ENCODE measurements around the gene C22orf31.

Gene C22orf31

GRCh38 chr22:29078036-29078868, 16.6 kb upstream of the C22orf31 start:
- TF ChIP-seq, protein P1, sequence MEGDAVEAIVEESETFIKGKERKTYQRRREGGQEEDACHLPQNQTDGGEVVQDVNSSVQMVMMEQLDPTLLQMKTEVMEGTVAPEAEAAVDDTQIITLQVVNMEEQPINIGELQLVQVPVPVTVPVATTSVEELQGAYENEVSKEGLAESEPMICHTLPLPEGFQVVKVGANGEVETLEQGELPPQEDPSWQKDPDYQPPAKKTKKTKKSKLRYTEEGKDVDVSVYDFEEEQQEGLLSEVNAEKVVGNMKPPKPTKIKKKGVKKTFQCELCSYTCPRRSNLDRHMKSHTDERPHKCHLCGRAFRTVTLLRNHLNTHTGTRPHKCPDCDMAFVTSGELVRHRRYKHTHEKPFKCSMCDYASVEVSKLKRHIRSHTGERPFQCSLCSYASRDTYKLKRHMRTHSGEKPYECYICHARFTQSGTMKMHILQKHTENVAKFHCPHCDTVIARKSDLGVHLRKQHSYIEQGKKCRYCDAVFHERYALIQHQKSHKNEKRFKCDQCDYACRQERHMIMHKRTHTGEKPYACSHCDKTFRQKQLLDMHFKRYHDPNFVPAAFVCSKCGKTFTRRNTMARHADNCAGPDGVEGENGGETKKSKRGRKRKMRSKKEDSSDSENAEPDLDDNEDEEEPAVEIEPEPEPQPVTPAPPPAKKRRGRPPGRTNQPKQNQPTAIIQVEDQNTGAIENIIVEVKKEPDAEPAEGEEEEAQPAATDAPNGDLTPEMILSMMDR (IDR thresholded peaks at IDR 0.05; ENCODE audit: low read depth, low read length, missing control alignments): peak; percentile 9
- DNase-seq (ENCODE audit: extremely low read depth, low read depth): no peak
- no peak overlapping the region for H3K4me3 ChIP-seq (replicated peaks; ENCODE audit: low read depth, low read length)

DNA sequence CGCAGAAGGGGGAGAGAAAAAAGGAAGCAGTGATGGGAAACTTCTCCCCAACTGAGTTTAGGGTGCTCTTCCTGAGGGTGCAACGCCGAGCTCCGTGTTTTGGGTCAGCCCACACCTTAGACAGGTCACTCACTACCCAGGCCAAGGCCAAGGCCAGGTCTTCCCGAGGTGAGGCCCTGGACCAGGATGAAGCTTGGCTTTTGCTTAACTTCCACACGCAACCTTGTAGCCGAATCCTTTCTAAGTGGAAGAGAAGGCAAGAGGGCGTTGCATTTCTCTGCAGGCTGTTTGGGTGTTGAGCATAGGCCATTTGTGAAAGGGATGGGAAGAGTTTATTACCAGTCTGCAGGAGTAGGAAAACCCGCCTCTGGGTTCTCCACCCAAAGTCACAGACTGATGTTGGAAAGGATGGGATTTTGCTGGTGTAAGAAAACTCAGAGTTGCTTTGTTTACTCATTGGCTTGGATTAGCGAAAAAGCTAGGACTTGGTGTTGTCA, 12.7 kb upstream of the C22orf31 start:
- DNase-seq (ENCODE audit: extremely low read depth, low read depth): no peak
- TF ChIP-seq, protein P1 (IDR thresholded peaks at IDR 0.05; ENCODE audit: low read depth, low read length, missing control alignments): no peak
- H3K4me3 ChIP-seq (replicated peaks; ENCODE audit: low read depth, low read length): peak overlapping the region; percentile 58

DNA sequence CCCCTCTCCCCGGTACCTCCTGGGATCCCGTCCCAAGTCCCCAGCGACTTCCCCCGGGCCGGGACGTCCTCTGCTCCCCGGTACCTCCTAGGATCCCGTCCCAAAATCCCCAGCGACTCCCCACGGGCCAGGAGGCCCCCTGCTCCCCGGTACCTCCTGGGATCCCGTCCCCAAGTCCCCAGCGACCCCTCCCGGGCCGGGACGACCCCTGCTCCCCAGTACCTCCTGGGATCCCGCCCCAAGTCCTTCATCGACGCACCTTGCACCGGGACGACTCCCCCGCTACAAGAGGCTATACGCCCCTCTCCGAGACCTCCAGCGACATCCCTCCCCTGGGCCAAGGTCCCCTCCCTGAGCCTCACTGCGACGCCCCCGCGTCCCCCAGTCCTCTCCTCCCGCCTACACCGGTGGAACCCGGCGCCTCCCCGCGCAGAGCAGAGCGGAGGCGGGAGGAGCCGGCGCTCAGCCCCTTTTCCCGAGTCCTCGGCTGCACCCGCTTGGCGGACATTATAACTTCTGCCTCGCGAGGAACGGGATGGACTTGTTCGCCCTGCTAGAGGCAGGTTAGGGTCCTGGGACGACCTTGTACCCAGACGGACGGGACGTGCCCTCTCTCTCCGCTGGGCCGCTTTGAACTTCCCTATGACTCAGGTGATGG, 12.1 kb upstream of the C22orf31 start:
- DNase-seq (ENCODE audit: extremely low read depth, low read depth): no peak
- TF ChIP-seq, protein P1 (IDR thresholded peaks at IDR 0.05; ENCODE audit: low read depth, low read length, missing control alignments): no peak

GRCh38 chr22:29072979-29073617, 11.5 kb upstream of the C22orf31 start, which contains the start of gene KREMEN1:
TSS of gene KREMEN1 (plus strand) at chr22:29073035. CDS start at chr22:29073131, 96 bp downstream.
- TF ChIP-seq, protein P1 (IDR thresholded peaks at IDR 0.05; ENCODE audit: low read depth, low read length, missing control alignments): no peak
- no peak for DNase-seq (ENCODE audit: extremely low read depth, low read depth)
- peak within 1 kb of the TSS; percentile 58 for H3K4me3 ChIP-seq (replicated peaks; ENCODE audit: low read depth, low read length)

More for the DNA sequence above, 12.1 kb upstream of the C22orf31 start:
- peak overlapping the region; percentile 58 for H3K4me3 ChIP-seq (replicated peaks; ENCODE audit: low read depth, low read length)

DNA sequence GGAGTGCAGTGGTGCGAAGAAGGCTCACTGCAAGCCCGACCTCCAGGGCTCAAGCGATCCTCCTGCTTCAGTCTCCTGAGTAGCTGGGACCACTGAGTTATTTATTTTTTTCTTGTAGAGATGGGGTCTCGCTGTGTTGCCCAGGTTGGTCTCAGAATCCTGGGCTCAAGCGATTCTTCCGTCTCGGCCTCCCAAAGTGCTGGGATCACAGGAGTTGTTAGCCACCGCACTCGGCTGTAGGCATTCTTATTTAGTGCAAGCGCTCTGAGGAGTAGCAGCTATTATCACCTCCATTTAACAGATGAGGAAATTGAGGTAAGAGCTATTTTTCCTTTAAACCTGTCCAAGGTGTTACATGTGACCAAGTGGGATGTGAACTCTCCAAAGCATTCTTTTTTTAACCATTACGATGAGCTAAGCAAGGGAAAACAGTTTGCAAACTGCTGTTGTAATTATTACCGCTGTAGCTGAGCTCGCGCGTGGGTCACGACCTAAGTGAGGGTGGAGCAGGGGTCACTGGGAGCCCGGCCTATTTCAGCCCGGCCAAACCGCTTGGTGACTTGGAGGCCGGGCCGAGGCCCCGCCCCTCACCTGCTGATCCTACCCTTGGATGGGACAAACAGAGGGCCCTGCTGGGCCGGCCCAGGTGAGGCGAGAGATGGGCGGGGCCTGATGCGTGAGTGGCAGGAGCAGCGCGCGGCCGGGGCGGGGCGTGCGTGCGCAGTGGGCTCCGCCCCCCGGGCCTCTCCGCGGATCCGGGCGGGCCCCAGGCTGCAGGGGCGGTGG, 10.8 kb upstream of the C22orf31 start:
- TF ChIP-seq, protein P1 (IDR thresholded peaks at IDR 0.05; ENCODE audit: low read depth, low read length, missing control alignments): no peak
- no peak for DNase-seq (ENCODE audit: extremely low read depth, low read depth)
- H3K4me3 ChIP-seq (replicated peaks; ENCODE audit: low read depth, low read length): peak overlapping the region; percentile 16; the same call in 1 of the 2 replicates
